PC-3 (cell line): ENCODE data around the gene MACROD2. TPM values are rescaled to one million over a fixed set of nuclear protein-coding genes. Genes with fewer than 3 reads are reported as not detected.

ENCODE experiments used
- ATAC-seq: fragments of 200-7000 bp; cut with Tn5 transposase; 2 replicates; pipeline ENCODE4 v1.9.1; 2020; ENCODE audit warnings: mild to moderate bottlenecking, moderate library complexity
- BruUV-seq: library from RNA; stranded (reverse); fragments of 400-500 nt; replicated peaks from 2 replicates; lab custom pipeline; 2021; lab: Mats Ljungman, UMichigan
- CTCF ChIA-PET: fragments of 300-600 bp; sonication (Branson Sonifier 250); formaldehyde crosslinking; loops from one replicate; lab custom pipeline; 2022; ENCODE audit warnings: antibody characterized with exemption; lab: Charles Lee
- POLR2A ChIA-PET: fragments of 300-600 bp; sonication (Branson Sonifier 250); formaldehyde crosslinking; loops from one replicate; lab custom pipeline; 2022; ENCODE audit warnings: antibody characterized with exemption; ENCODE audit not compliant: unreplicated experiment; lab: Charles Lee
- DNase-seq: peaks from one replicate; pipeline ENCODE4 v3.0.0-alpha.2; 2015
- H2AFZ ChIP-seq: fragments of 300-600 bp; sonication (generic); 2 replicates; pipeline ENCODE4 v1.6.0; 2016; ENCODE audit warnings: antibody characterized with exemption, low read length
- H3F3A ChIP-seq: fragments of 300-600 bp; sonication (generic); one replicate; pipeline ENCODE4 v1.6.0; 2017; ENCODE audit warnings: antibody characterized with exemption, low read length, control low read depth, mild to moderate bottlenecking; ENCODE audit not compliant: unreplicated experiment
- H3K27ac ChIP-seq: fragments of 300-600 bp; sonication (generic); 2 replicates; pipeline ENCODE4 v1.5.1; 2016; ENCODE audit warnings: mild to moderate bottlenecking, low read length
- H3K27me3 ChIP-seq: fragments of 300-600 bp; sonication (generic); 2 replicates; pipeline ENCODE4 v1.6.1; 2016; ENCODE audit warnings: low read length, mixed read lengths
- H3K36me3 ChIP-seq: fragments of 300-600 bp; sonication (generic); 2 replicates; pipeline ENCODE4 v1.6.1; 2016; ENCODE audit warnings: low read depth, mixed run types, low read length, mixed read lengths
- H3K4me1 ChIP-seq: fragments of 300-600 bp; sonication (generic); 2 replicates; pipeline ENCODE4 v1.5.1; 2016; ENCODE audit warnings: low read length; ENCODE audit not compliant: insufficient read depth
- H3K4me2 ChIP-seq: fragments of 300-600 bp; sonication (generic); 2 replicates; pipeline ENCODE4 v1.6.0; 2016; ENCODE audit warnings: low read length
- H3K4me3 ChIP-seq: fragments of 300-600 bp; sonication (generic); 2 replicates; pipeline ENCODE4 v1.5.1; 2016; ENCODE audit warnings: mild to moderate bottlenecking, low read length, mixed read lengths
- H3K79me2 ChIP-seq: fragments of 300-600 bp; sonication (generic); 2 replicates; pipeline ENCODE4 v1.6.1; 2017; ENCODE audit warnings: low read length, mixed read lengths
- H3K9ac ChIP-seq: fragments of 300-600 bp; sonication (generic); 2 replicates; pipeline ENCODE4 v1.6.0; 2016; ENCODE audit warnings: mild to moderate bottlenecking, low read length
- H3K9me2 ChIP-seq: fragments of 300-600 bp; sonication (generic); replicated peaks from 2 replicates; pipeline ENCODE4 v1.6.1; 2016; ENCODE audit warnings: mixed run types, low read length, mixed read lengths
- H3K9me3 ChIP-seq: fragments of 300-600 bp; sonication (generic); 2 replicates; pipeline ENCODE4 v1.6.1; 2016; ENCODE audit warnings: low read length, mixed read lengths
- H4K20me1 ChIP-seq: fragments of 300-600 bp; sonication (generic); 2 replicates; pipeline ENCODE4 v1.6.1; 2016; ENCODE audit warnings: low read length, mixed read lengths
- CTCF ChIP-seq: fragments of 300-600 bp; sonication (generic); conservative IDR thresholded peaks from 2 replicates; pipeline ENCODE4 v1.5.1; 2017; ENCODE audit warnings: antibody characterized with exemption, low read depth, mild to moderate bottlenecking, low read length
- EZH2 ChIP-seq: fragments of 300-600 bp; sonication (generic); IDR thresholded peaks from one replicate; pipeline ENCODE4 v1.6.1; 2017; ENCODE audit warnings: antibody characterized with exemption, mild to moderate bottlenecking, low read length; ENCODE audit not compliant: unreplicated experiment
- EZH2phosphoT487 ChIP-seq: fragments of 300-600 bp; sonication (generic); IDR thresholded peaks from 2 replicates; pipeline ENCODE4 v1.6.1; 2018; ENCODE audit warnings: mild to moderate bottlenecking, antibody characterized with exemption, low read length, borderline replicate concordance
- intact Hi-C: fragments of 100-400 bp; cut with micrococcal nuclease; formaldehyde crosslinking; loops from 2 replicates; pipeline ENCODE4 v1.9.0; 2023
- total RNA-seq: library from RNA; depleted of rRNA; stranded (reverse); fragments of >200 nt; gene quantifications from 2 replicates; pipeline ENCODE4 v1.2.3, GENCODE V29; 2014

The MACROD2 gene
- total RNA-seq, 1 experiment from 2014 or later: 3.1 TPM

DNA sequence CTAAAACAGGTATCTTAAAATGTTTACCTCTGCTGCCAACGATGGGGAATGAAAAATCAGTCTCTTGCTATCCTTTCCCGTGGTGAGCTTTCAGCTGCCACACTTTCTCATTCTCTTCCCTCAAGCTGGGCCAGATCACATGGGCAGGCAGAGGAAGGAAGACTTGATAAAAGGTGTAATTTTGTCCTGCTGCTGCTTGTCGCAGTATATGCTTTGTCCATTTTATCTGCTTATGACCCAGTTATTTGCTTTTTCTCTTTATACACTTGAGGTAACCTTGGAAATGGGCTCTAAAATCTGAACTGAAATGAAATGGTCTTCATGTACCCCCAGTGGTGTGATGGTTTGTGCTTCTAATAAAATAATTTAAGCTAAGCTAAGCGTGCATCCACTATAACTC lies 1038.0 kb downstream of the MACROD2 start:
- Histone ChIP-seq H3K9me2 (no peaks in the 10 kb centered on the region), H3K4me2 (no peak overlapping the region), H3K4me3 (no peak overlapping the region), H3K9ac (no peak overlapping the region), H3K79me2 (no peaks in the 10 kb centered on the region), H2AFZ (no peak overlapping the region), H3K36me3 (no peaks in the 10 kb centered on the region), H4K20me1 (no peaks in the 10 kb centered on the region), H3K27me3 (no peaks in the 10 kb centered on the region), H3F3A (no peaks in the 10 kb centered on the region), H3K27ac (no peak overlapping the region), H3K4me1 (no peaks in the 10 kb centered on the region), H3K9me3 (no peaks in the 10 kb centered on the region)
- no TSS peak for BruUV-seq
- no peak for TF ChIP-seq EZH2
- TF ChIP-seq EZH2phosphoT487: no peak
- TF ChIP-seq CTCF: no peak
- DNase-seq (no peak), ATAC-seq (no peak)
- CTCF ChIA-PET: no interaction called here
- POLR2A ChIA-PET: interaction anchor here (0.6 kb wide), 1 partner anchor 150 kb away, joined by 5 read pairs; no protein-coding TSS in a partner anchor
- intact Hi-C loops: no loop called here

DNA sequence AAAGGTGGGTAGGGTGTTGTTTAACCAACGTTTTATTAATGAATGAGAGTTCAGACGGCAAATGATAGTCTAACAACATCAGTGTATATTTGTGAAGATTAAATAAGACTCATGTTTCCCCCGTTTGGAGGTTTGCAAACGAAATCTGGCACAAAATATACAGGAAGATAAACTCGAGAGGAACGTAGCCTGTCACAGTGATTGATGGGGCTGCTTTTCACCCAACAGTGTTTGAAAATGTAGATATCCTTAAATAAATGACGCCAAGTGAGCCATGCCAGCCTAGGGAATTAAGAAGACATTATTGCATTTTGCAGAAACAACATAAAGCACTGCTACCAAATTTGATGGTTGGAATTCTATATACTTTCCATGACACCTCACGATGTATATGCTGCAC lies 1038.6 kb downstream of the MACROD2 start:
- no peaks in the 10 kb centered on the region for H3K9me3 ChIP-seq
- POLR2A ChIA-PET: no interaction called here
- no peak for DNase-seq
- no peak overlapping the region for H3K9ac ChIP-seq
- intact Hi-C loops: no loop called here
- H3K27ac ChIP-seq: no peak overlapping the region
- H3K9me2 ChIP-seq: no peaks in the 10 kb centered on the region
- H3K4me1 ChIP-seq: peaks cover 2% of the 10 kb centered on the region; the same call in 1 of the 2 replicates
- CTCF ChIA-PET: no interaction called here
- no peaks in the 10 kb centered on the region for H4K20me1 ChIP-seq
- no peak overlapping the region for H2AFZ ChIP-seq
- H3K27me3 ChIP-seq: no peaks in the 10 kb centered on the region
- no peak for ATAC-seq
- H3K4me2 ChIP-seq: no peak overlapping the region
- no peaks in the 10 kb centered on the region for H3K36me3 ChIP-seq
- no peaks in the 10 kb centered on the region for H3K79me2 ChIP-seq
- no peak for TF ChIP-seq EZH2phosphoT487
- no peaks in the 10 kb centered on the region for H3F3A ChIP-seq
- H3K4me3 ChIP-seq: no peak overlapping the region
- no TSS peak for BruUV-seq

DNA sequence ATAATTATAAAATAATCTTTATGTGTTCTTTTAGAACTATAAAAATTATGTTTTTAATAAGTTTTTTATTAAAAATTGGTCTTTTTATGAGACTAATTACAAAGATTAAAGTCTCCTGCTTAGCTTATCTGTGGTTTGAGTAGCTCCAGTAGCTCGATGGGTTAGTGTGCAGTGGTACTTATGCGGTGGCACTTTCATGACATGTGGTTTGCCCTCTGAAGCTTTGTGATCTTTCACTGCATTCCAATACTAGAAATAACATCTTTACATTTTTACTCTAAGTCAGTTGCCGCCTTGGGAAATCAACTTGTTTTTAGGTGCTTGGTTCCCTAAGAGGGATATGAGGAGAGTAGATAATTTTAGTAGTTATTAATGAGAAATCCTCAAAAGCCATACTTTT lies 1041.6 kb downstream of the MACROD2 start:
- Histone ChIP-seq H2AFZ (no peak overlapping the region), H4K20me1 (no peaks in the 10 kb centered on the region), H3K36me3 (no peaks in the 10 kb centered on the region), H3K79me2 (no peaks in the 10 kb centered on the region), H3K27ac (no peak overlapping the region), H3K9ac (no peak overlapping the region), H3F3A (no peaks in the 10 kb centered on the region), H3K9me2 (no peaks in the 10 kb centered on the region), H3K4me3 (no peak overlapping the region), H3K4me2 (no peak overlapping the region), H3K4me1 (peaks cover 12% of the 10 kb centered on the region), H3K27me3 (no peaks in the 10 kb centered on the region), H3K9me3 (no peaks in the 10 kb centered on the region)
- ChIA-PET CTCF (no interaction called here), POLR2A (no interaction called here)
- ATAC-seq (no peak), DNase-seq (no peak)
- intact Hi-C loops: no loop called here
- TF ChIP-seq CTCF: no peak
- no peak for TF ChIP-seq EZH2
- no peak for TF ChIP-seq EZH2phosphoT487
- BruUV-seq: no TSS peak
